Mucosa of stomach (tissue), 1 donor: Measurements from ENCODE around the gene STK33.
A peak's percentile ranks its signal among the peaks of the same experiment; 100 is the strongest.

Experiments used
- H3K27me3 ChIP-seq: one replicate; pipeline ENCODE4 v1.7.0; 2013; ENCODE audit warnings: mild to moderate bottlenecking, low read length; ENCODE audit not compliant: control insufficient read depth, insufficient read depth
- H3K36me3 ChIP-seq: one replicate; pipeline ENCODE4 v1.7.0; 2013; ENCODE audit warnings: low read length; ENCODE audit not compliant: control insufficient read depth, insufficient read depth
- H3K4me1 ChIP-seq: one replicate; pipeline ENCODE4 v1.7.0; 2013; ENCODE audit warnings: mild to moderate bottlenecking, low read length; ENCODE audit not compliant: control insufficient read depth, insufficient read depth
- H3K4me3 ChIP-seq: one replicate; pipeline ENCODE4 v1.7.0; 2013; ENCODE audit warnings: low read length
- H3K9ac ChIP-seq: one replicate; pipeline ENCODE4 v1.7.0; 2013; ENCODE audit warnings: mild to moderate bottlenecking, low read length, moderate library complexity
- H3K9me3 ChIP-seq: one replicate; pipeline ENCODE4 v1.7.0; 2013; ENCODE audit warnings: mild to moderate bottlenecking, low read length, moderate library complexity; ENCODE audit not compliant: control insufficient read depth
- donor health status: Pancreatic carcinoma.

STK33 gene

DNA sequence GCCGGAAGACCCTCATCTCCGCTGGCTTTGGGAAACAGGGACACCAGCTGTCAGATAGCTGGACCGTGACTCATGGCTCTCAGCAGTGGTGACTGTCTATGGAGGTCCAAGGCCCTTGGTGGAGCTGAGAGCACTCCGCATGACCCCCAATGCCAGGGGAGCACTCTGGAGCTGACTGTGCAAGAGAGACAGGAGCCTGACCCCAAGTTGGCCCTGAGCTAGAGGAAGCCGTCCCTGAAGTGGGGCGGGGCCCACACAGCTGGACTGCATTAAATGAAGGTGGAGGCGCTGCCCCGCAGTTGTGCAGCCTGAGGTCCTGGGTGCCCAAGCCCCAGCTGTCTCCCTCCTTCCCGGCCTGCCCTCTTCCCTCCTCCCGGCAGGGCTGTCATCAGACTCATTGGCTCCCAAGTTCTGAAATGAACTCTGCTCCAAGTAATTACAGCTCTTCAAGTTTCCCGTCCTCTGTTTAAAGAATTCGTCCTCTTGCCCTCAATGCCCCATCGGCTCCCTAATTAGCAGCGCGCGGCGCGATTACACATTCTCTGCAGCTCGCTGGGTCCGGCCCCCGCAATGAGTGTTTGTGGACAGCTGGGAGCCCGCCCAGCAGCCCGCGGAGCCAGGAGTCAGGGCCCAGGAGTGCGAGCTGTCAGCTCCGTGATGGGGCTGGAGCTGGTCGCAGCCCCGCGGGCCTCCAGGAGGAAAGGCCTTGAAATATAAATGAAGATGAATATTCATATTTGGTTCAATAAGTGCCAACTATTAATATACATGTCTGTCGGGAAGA lies 237.1 kb downstream of the STK33 start:
- Histone ChIP-seq H3K4me1 (peaks cover 11% of the 10 kb centered on the region), H3K4me3 (no peak overlapping the region), H3K9me3 (no peaks in the 10 kb centered on the region), H3K36me3 (no peaks in the 10 kb centered on the region), H3K27me3 (peaks cover 5% of the 10 kb centered on the region), H3K9ac (no peak overlapping the region)

- Histone ChIP-seq H3K36me3 (no peaks in the 10 kb centered on the region), H3K9me3 (no peaks in the 10 kb centered on the region), H3K4me3 (no peak overlapping the region), H3K4me1 (peaks cover 11% of the 10 kb centered on the region), H3K27me3 (peaks cover 5% of the 10 kb centered on the region), H3K9ac (no peak overlapping the region)
Observed at GRCh38 chr11:8356216-8356615, 237.8 kb downstream of the STK33 start.

- Histone ChIP-seq H3K27me3 (peaks cover 5% of the 10 kb centered on the region), H3K36me3 (no peaks in the 10 kb centered on the region), H3K4me1 (peaks cover 11% of the 10 kb centered on the region), H3K9me3 (no peaks in the 10 kb centered on the region), H3K4me3 (no peak overlapping the region), H3K9ac (no peak overlapping the region)
Observed at GRCh38 chr11:8355416-8355742, 238.6 kb downstream of the STK33 start.

DNA sequence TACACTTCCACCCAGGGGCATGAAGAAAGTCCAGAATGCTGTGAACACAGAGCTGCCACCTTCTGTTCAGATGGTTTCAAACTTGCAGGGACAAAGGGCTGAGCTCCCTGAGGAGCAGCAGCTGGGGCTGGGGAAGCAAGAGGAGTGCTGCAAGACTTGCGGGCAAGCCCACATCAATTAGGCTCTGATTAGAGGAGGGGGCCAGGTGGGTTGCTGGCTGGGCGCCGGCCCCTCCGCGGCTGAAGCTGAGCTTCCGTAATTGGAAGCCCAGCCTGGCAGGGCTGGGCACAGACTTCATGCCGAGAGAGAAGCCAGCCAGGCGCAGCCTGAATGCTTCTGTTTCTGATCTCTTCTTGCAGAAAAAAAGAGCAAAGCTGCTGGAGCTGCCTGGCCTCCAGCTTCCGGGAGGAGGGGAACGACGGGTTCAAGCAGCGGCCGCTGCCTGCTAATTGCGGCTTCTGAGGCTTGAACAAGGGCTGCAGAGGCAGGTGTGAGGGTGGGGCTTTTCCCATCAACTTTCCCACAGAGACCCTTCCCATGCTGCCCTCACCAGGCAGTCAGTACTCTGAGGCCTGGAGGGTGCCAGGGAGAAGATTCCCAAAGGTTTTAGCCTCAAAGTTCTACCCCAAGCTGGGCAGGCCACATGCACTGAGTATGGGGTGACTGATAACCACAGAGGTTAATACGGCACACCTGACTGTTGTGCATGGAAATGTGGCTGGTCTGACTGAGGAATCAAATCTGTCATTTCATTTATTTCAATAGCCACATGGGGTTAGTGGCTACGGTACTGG lies 239.2 kb downstream of the STK33 start:
- no peak overlapping the region for H3K4me3 ChIP-seq

DNA sequence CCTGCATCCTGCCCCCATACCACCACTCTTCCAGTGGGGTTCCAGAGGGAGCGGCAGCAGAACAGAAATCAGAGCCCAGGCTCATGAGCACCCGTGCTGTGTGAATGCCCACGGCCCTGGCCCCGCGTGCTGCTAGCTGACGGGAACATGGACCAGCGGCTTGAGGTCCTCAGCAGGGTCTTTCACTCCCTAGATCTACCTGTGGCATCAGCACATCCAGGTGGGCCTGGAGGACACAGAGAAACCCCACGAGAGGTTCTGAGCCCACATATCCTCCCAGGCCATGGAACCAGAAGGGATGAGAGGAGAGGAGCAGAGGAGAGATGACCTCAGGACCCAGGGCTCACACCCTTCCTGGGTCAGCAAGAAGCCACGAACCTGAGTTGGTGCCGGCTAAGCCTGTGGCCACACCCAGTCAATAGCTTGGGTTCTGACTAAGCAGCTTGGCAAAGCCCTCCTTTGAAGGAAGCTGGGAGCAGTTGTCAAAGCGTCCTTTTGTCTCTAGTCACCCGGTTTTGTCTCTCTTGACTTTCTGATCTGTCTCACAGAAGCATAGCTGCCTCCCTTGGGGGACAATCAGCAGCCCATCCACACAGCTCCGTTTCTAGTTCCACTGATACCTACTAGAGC lies 241.0 kb downstream of the STK33 start:
- no peaks in the 10 kb centered on the region for H3K9me3 ChIP-seq
- no peak overlapping the region for H3K4me3 ChIP-seq
- no peak overlapping the region for H3K9ac ChIP-seq
- H3K27me3 ChIP-seq: peaks cover 5% of the 10 kb centered on the region
- H3K36me3 ChIP-seq: no peaks in the 10 kb centered on the region
- H3K4me1 ChIP-seq: peaks cover 11% of the 10 kb centered on the region

More for the DNA sequence above, 239.2 kb downstream of the STK33 start:
- Histone ChIP-seq H3K36me3 (no peaks in the 10 kb centered on the region), H3K27me3 (peaks cover 5% of the 10 kb centered on the region), H3K9ac (peak overlapping the region; percentile 47), H3K4me1 (peaks cover 11% of the 10 kb centered on the region), H3K9me3 (no peaks in the 10 kb centered on the region)

GRCh38 chr11:8352103-8352875 lies 241.7 kb downstream of the STK33 start:
- Histone ChIP-seq H3K27me3 (peaks cover 5% of the 10 kb centered on the region), H3K36me3 (no peaks in the 10 kb centered on the region), H3K9ac (no peak overlapping the region), H3K9me3 (no peaks in the 10 kb centered on the region), H3K4me3 (no peak overlapping the region), H3K4me1 (peaks cover 11% of the 10 kb centered on the region)

- Histone ChIP-seq H3K9ac (no peak overlapping the region), H3K9me3 (no peaks in the 10 kb centered on the region), H3K4me3 (no peak overlapping the region), H3K27me3 (no peaks in the 10 kb centered on the region), H3K4me1 (peaks cover 11% of the 10 kb centered on the region), H3K36me3 (no peaks in the 10 kb centered on the region)
Observed at GRCh38 chr11:8351223-8351622, 242.8 kb downstream of the STK33 start.

GRCh38 chr11:8347978-8348377 lies 246.1 kb downstream of the STK33 start:
- Histone ChIP-seq H3K27me3 (no peaks in the 10 kb centered on the region), H3K4me1 (no peaks in the 10 kb centered on the region), H3K36me3 (no peaks in the 10 kb centered on the region), H3K9me3 (no peaks in the 10 kb centered on the region), H3K4me3 (no peak overlapping the region), H3K9ac (no peak overlapping the region)

GRCh38 chr11:8346157-8346755 lies 247.8 kb downstream of the STK33 start:
- Histone ChIP-seq H3K4me1 (no peaks in the 10 kb centered on the region), H3K36me3 (no peaks in the 10 kb centered on the region)

DNA sequence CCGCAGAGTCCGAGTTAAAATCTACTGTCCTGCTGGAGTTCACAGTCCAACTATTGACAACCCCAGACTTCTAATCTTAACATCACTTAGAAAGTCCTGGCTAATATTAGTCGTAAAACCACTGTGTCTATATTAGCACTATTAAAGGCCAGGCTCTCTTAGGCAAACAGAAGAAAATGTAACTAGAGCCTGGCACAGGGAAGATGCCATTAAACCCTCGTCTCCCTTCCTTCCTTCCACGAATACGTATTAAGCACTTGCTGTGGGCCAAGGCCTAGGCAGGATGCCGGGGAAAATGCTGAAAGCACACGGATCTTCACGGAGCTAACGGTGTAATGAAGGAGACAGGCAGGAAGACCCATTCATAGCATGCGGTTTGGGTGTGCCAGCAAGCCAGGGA lies 248.8 kb downstream of the STK33 start:
- H3K36me3 ChIP-seq: no peaks in the 10 kb centered on the region
- no peaks in the 10 kb centered on the region for H3K27me3 ChIP-seq
- H3K9ac ChIP-seq: no peak overlapping the region
- H3K4me3 ChIP-seq: no peak overlapping the region
- no peaks in the 10 kb centered on the region for H3K9me3 ChIP-seq
- H3K4me1 ChIP-seq: no peaks in the 10 kb centered on the region

More at GRCh38 chr11:8346157-8346755, 247.8 kb downstream of the STK33 start:
- Histone ChIP-seq H3K4me3 (no peak overlapping the region), H3K27me3 (no peaks in the 10 kb centered on the region), H3K9ac (no peak overlapping the region), H3K9me3 (no peaks in the 10 kb centered on the region)

DNA sequence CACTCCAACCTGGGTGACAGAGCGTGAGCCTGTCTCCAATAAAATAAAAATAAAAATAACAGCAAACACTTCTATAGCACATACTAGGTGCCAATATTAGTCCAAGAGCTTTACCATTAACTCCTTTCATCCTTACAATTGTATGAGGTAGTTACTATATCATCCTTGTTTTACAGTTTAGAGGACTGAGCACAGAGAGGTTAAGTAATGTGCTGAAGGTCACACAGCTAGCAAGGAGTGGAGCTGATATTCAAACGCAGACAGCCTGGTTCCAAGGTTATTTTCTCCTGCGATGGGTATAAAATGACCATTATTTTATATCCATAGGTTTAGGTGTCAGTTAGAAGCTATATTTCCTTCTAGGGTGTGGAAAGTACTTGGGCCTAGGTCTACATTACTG lies 249.7 kb downstream of the STK33 start:
- peaks cover 6% of the 10 kb centered on the region for H3K27me3 ChIP-seq
- H3K4me3 ChIP-seq: no peak overlapping the region
- H3K4me1 ChIP-seq: no peaks in the 10 kb centered on the region
- no peaks in the 10 kb centered on the region for H3K9me3 ChIP-seq
- no peak overlapping the region for H3K9ac ChIP-seq
- no peaks in the 10 kb centered on the region for H3K36me3 ChIP-seq
